Neural progenitor cell (in vitro differentiated cells): ENCODE measurements around the gene PHF2. TPM values are rescaled to one million over a fixed set of nuclear protein-coding genes. Genes with fewer than 3 reads are reported as not detected.

Source experiments
- DNase-seq: peaks from one replicate; pipeline ENCODE4 v3.0.0-alpha.2; 2016; ENCODE audit warnings: low spot score
- H2AFZ ChIP-seq: fragments of 200-600 bp; sonication (generic); replicated peaks from 2 replicates; pipeline ENCODE4 v1.6.1; 2016; ENCODE audit warnings: antibody characterized with exemption
- H3F3A ChIP-seq: fragments of 200-600 bp; sonication (generic); 2 replicates; pipeline ENCODE4 v1.6.1; 2016; ENCODE audit warnings: antibody characterized with exemption, low read depth
- H3K27ac ChIP-seq: fragments of 200-600 bp; sonication (generic); 2 replicates; pipeline ENCODE4 v1.5.1; 2016; ENCODE audit warnings: mild to moderate bottlenecking
- H3K27me3 ChIP-seq: fragments of 200-600 bp; sonication (generic); 2 replicates; pipeline ENCODE4 v1.6.1; 2016; ENCODE audit warnings: mild to moderate bottlenecking, moderate library complexity
- H3K36me3 ChIP-seq: fragments of 200-600 bp; sonication (generic); 2 replicates; pipeline ENCODE4 v1.5.1; 2016
- H3K4me1 ChIP-seq: fragments of 200-600 bp; sonication (generic); 2 replicates; pipeline ENCODE4 v1.6.1; 2016; ENCODE audit warnings: mixed run types
- H3K4me2 ChIP-seq: fragments of 200-600 bp; sonication (generic); 2 replicates; pipeline ENCODE4 v1.6.1; 2016
- H3K4me3 ChIP-seq: fragments of 200-600 bp; sonication (generic); 2 replicates; pipeline ENCODE4 v1.5.1; 2016
- H3K79me2 ChIP-seq: fragments of 200-600 bp; sonication (generic); 2 replicates; pipeline ENCODE4 v1.6.1; 2016; ENCODE audit warnings: low read depth
- H3K9ac ChIP-seq: fragments of 200-600 bp; sonication (generic); 2 replicates; pipeline ENCODE4 v1.6.1; 2016
- H3K9me3 ChIP-seq: fragments of 200-600 bp; sonication (generic); 2 replicates; pipeline ENCODE4 v1.5.1; 2016; ENCODE audit warnings: low read depth
- H4K20me1 ChIP-seq: fragments of 200-600 bp; sonication (generic); 2 replicates; pipeline ENCODE4 v1.6.1; 2016; ENCODE audit warnings: low read depth
- H3K27ac Mint-ChIP-seq: 3 replicates; pipeline ENCODE4 v1.8.0; 2021; ENCODE audit warnings: mixed read lengths
- H3K27me3 Mint-ChIP-seq: 2 replicates; pipeline ENCODE4 v1.8.0; 2022; ENCODE audit warnings: low read depth, mild to moderate bottlenecking, inconsistent platforms, moderate library complexity, mixed read lengths; ENCODE audit not compliant: insufficient read depth
- H3K36me3 Mint-ChIP-seq: 3 replicates; pipeline ENCODE4 v1.8.0; 2021; ENCODE audit warnings: mixed read lengths
- H3K4me1 Mint-ChIP-seq: 3 replicates; pipeline ENCODE4 v1.8.0; 2021; ENCODE audit warnings: mixed read lengths
- H3K4me3 Mint-ChIP-seq: 3 replicates; pipeline ENCODE4 v1.8.0; 2021; ENCODE audit warnings: mild to moderate bottlenecking, moderate library complexity, mixed read lengths
- H3K9me3 Mint-ChIP-seq: 3 replicates; pipeline ENCODE4 v1.8.0; 2020; ENCODE audit warnings: mixed read lengths
- EZH2 ChIP-seq: fragments of 200-600 bp; sonication (generic); IDR thresholded peaks from 2 replicates; pipeline ENCODE4 v1.6.1; 2017; ENCODE audit warnings: antibody characterized with exemption, mild to moderate bottlenecking, moderate library complexity
- EZH2phosphoT487 ChIP-seq: fragments of 200-600 bp; sonication (generic); IDR thresholded peaks from 2 replicates; pipeline ENCODE4 v1.6.1; 2017; ENCODE audit warnings: antibody characterized with exemption
- total RNA-seq: library from RNA; depleted of rRNA; stranded (reverse); fragments of >200 nt; gene quantifications from 2 replicates; pipeline ENCODE4 v1.2.3, GENCODE V29; 2015; ENCODE audit warnings: low replicate concordance
- TF ChIP-seq, protein P1 (sequence below): fragments of 200-600 bp; sonication (generic); IDR thresholded peaks from 2 replicates; pipeline ENCODE4 v1.5.1; 2017; ENCODE audit warnings: antibody characterized with exemption, mild to moderate bottlenecking

Gene PHF2
- total RNA-seq, 1 donor from 2014 or later, result 17.6 TPM

DNA sequence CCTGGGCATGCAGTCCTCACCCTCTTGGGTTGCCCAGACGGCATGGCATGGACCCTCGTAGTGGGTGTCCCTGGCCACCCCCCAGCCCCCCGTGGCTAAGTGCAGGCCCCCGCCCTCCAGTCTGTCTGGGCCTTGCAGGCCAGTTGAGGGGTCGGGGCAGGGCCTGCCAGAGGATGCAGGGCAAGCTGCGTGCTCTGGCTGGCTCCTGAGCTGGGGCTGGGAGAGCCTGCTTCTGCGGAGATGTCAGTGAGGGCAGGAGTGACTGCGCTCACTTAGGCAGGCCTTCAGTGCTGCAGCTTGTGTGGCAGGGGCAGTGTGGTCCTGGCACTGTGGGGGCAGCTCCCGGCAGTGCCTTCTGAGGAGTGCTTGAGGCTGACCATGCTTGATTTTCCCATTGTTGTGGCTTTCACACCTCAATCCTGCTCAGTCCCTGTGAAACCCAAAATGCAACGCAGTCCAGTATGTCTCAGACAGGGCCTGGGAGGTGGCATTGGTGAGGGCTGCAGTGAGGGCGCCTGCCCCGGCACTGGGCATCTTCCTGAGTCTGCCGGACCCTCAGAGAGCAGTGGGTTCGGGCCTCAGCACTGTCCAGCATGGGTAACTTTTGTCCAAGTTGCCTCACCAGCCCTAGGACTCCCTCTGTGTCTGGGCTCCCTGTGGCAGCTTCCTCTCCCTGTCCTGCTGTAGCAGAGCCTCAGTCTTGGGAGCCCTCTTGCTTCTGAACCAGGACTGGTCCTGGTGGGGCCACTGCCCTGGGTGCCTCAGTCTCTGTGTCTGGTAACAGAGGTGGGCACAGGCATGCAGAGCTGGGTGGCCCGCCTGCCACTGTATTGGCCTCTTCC is 93.0 kb downstream of the PHF2 start:
- DNase-seq, result no peak
- Histone ChIP-seq H4K20me1 (no peaks in the 10 kb centered on the region), H3K27me3 (no peaks in the 10 kb centered on the region), H3F3A (no peaks in the 10 kb centered on the region), H3K4me2 (no peak overlapping the region), H2AFZ (no peak overlapping the region), H3K9ac (no peak overlapping the region), H3K9me3 (no peaks in the 10 kb centered on the region), H3K79me2 (no peaks in the 10 kb centered on the region), H3K4me1 (peaks cover 11% of the 10 kb centered on the region), H3K27ac (no peak overlapping the region), H3K36me3 (no peaks in the 10 kb centered on the region), H3K4me3 (no peak overlapping the region)
- no peaks in the 10 kb centered on the region for H3K9me3 Mint-ChIP-seq
- H3K4me1 Mint-ChIP-seq, result peaks cover 12% of the 10 kb centered on the region
- H3K27me3 Mint-ChIP-seq, result peaks cover 5% of the 10 kb centered on the region
- H3K4me3 Mint-ChIP-seq, result no peak overlapping the region
- peaks cover 4% of the 10 kb centered on the region for H3K36me3 Mint-ChIP-seq
- H3K27ac Mint-ChIP-seq, result peak overlapping the region; percentile 64
- TF ChIP-seq, protein P1, sequence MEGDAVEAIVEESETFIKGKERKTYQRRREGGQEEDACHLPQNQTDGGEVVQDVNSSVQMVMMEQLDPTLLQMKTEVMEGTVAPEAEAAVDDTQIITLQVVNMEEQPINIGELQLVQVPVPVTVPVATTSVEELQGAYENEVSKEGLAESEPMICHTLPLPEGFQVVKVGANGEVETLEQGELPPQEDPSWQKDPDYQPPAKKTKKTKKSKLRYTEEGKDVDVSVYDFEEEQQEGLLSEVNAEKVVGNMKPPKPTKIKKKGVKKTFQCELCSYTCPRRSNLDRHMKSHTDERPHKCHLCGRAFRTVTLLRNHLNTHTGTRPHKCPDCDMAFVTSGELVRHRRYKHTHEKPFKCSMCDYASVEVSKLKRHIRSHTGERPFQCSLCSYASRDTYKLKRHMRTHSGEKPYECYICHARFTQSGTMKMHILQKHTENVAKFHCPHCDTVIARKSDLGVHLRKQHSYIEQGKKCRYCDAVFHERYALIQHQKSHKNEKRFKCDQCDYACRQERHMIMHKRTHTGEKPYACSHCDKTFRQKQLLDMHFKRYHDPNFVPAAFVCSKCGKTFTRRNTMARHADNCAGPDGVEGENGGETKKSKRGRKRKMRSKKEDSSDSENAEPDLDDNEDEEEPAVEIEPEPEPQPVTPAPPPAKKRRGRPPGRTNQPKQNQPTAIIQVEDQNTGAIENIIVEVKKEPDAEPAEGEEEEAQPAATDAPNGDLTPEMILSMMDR, result no peak
- TF ChIP-seq EZH2, result no peak
- no peak for TF ChIP-seq EZH2phosphoT487

DNA sequence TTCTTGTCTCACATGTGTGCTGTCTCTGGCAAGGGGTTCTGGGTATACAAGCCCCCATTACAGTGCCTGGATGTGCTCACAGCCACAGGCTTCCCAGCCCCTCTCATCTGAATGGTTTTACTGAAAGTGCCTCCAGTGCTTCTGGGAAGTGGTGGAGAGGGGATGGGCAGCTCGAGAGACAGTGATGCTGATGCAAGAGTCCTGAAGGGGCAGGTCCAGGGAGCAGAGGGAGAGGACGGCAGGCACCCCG is 93.5 kb downstream of the PHF2 start:
- no peak overlapping the region for H3K4me3 ChIP-seq
- no peak overlapping the region for H3K4me2 ChIP-seq
- H3K36me3 ChIP-seq, result no peaks in the 10 kb centered on the region
- no peak overlapping the region for H3K4me3 Mint-ChIP-seq
- no peaks in the 10 kb centered on the region for H4K20me1 ChIP-seq
- TF ChIP-seq EZH2 (no peak), EZH2phosphoT487 (no peak)
- TF ChIP-seq, protein P1, result no peak
- H3K36me3 Mint-ChIP-seq, result peaks cover 4% of the 10 kb centered on the region
- H3K79me2 ChIP-seq, result no peaks in the 10 kb centered on the region
- H3F3A ChIP-seq, result no peaks in the 10 kb centered on the region
- H3K9ac ChIP-seq, result no peak overlapping the region
- no peaks in the 10 kb centered on the region for H3K27me3 ChIP-seq
- peaks cover 7% of the 10 kb centered on the region for H3K27me3 Mint-ChIP-seq
- H3K9me3 Mint-ChIP-seq, result no peaks in the 10 kb centered on the region
- peaks cover 11% of the 10 kb centered on the region for H3K4me1 ChIP-seq
- no peak for DNase-seq
- no peak overlapping the region for H3K27ac ChIP-seq
- H2AFZ ChIP-seq, result no peak overlapping the region
- peak overlapping the region; percentile 64 for H3K27ac Mint-ChIP-seq
- peaks cover 12% of the 10 kb centered on the region for H3K4me1 Mint-ChIP-seq
- H3K9me3 ChIP-seq, result no peaks in the 10 kb centered on the region

DNA sequence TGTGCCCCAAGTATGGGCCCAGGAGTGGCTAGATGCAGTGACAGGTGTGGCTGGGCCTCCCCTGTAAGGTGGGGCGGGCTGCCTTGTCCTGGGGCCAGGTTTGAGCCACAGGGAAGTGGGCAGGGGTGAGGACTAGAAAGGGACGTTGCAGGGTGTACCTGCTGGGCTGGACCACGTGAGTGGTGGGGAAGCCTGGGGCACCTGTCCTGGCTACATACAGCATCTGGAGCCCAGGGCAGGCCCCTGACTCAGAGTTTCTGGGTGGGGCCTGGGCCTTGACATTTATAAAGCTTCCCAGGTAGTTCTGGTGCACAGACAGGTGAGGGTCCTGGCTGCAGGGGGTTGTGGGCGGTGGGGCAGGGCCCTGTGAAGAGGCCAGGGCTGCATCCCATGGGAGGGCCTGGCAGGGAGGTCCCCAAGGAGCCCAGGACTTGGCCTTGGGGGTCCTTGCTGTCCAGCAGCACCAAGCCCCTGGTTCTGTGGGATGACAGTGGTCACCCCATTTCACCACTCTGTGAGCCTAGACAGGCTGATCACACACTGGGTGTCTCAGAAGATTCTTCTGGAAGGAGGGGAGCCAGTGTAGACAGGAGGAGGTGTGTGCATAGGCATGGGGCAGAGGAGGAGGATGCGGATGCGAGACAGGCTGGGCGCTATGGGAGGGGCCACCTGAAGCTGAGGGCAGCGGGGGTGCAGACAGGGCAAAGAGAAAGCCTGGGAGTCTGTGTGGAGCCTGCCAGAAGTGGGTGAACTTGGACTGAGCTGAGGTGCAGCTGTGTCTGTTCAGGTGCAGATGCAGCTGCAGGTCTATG is 94.0 kb downstream of the PHF2 start:
- no peak overlapping the region for H3K9ac ChIP-seq
- Mint-ChIP-seq H3K4me1 (peaks cover 12% of the 10 kb centered on the region), H3K27ac (peak overlapping the region; percentile 64), H3K36me3 (peaks cover 4% of the 10 kb centered on the region), H3K27me3 (peaks cover 7% of the 10 kb centered on the region), H3K9me3 (no peaks in the 10 kb centered on the region), H3K4me3 (peak overlapping the region; percentile 9)
- no peak overlapping the region for H3K4me3 ChIP-seq
- no peaks in the 10 kb centered on the region for H4K20me1 ChIP-seq
- TF ChIP-seq, protein P1, result no peak
- TF ChIP-seq EZH2phosphoT487, result no peak
- no peak for TF ChIP-seq EZH2
- no peak overlapping the region for H3K4me2 ChIP-seq
- no peaks in the 10 kb centered on the region for H3K79me2 ChIP-seq
- H2AFZ ChIP-seq, result no peak overlapping the region
- H3K27me3 ChIP-seq, result no peaks in the 10 kb centered on the region
- no peaks in the 10 kb centered on the region for H3K9me3 ChIP-seq
- peaks cover 11% of the 10 kb centered on the region for H3K4me1 ChIP-seq
- no peaks in the 10 kb centered on the region for H3K36me3 ChIP-seq
- H3F3A ChIP-seq, result no peaks in the 10 kb centered on the region
- DNase-seq, result no peak
- H3K27ac ChIP-seq, result no peak overlapping the region
